SJSA1 (cell line): ENCODE results near the gene MAGEL2. TPM values are rescaled to one million over a fixed set of nuclear protein-coding genes. Genes with fewer than 3 reads are reported as not detected.

Experiments used
- total RNA-seq: library from RNA; depleted of rRNA; stranded (reverse); fragments of >200 nt; shearing (Covaris generic); gene quantifications from 2 replicates; pipeline ENCODE4 v1.2.3, GENCODE V29; 2014; rRNA removed

MAGEL2 gene
- total RNA-seq, 1 experiment from 2014 or later, result not detected

Other genes starting within 250 kb of the MAGEL2 start
- gene GOLGA6L2, start 200.6 kb downstream of the MAGEL2 start, total RNA-seq, result not detected in 2 replicates
- 0.11 and 0.38 TPM in 2 replicates for gene MKRN3, start 82.2 kb downstream of the MAGEL2 start, total RNA-seq
- gene NDN, start 39.4 kb upstream of the MAGEL2 start, total RNA-seq, result 41.2 and 41.5 TPM in 2 replicates